Muscle layer of duodenum (tissue), 2 donors: Measurements from ENCODE around the gene RC3H2.
"Not testable (repeated sequence)": the region's sequence is repeated elsewhere in the genome, so short reads cannot be mapped to it uniquely, and the experiment has no call there.

Experiments
- H3K27ac ChIP-seq: one replicate; pipeline ENCODE4 v1.7.0; 2013; ENCODE audit warnings: mild to moderate bottlenecking, low read length
- H3K27me3 ChIP-seq: one replicate; pipeline ENCODE4 v1.7.0; 2013; ENCODE audit warnings: low read depth, mild to moderate bottlenecking, control low read depth, low read length
- H3K36me3 ChIP-seq, 2 donors: one replicate each; pipeline ENCODE4 v1.7.0; 2013; ENCODE audit warnings: low read length in 2 of 2, control low read depth in 1 of 2, mild to moderate bottlenecking in 1 of 2; ENCODE audit not compliant: insufficient read depth in 2 of 2, control insufficient read depth in 1 of 2
- H3K4me1 ChIP-seq, 2 donors: one replicate each; pipeline ENCODE4 v1.7.0; 2013; ENCODE audit warnings: low read length in 2 of 2, mild to moderate bottlenecking in 2 of 2, control low read depth in 1 of 2, moderate library complexity in 1 of 2; ENCODE audit not compliant: insufficient read depth in 2 of 2, control insufficient read depth in 1 of 2
- H3K4me3 ChIP-seq, 2 donors: one replicate each; pipeline ENCODE4 v1.7.0; 2013; ENCODE audit warnings: low read length in 2 of 2, low read depth in 1 of 2, mild to moderate bottlenecking in 1 of 2
- H3K9me3 ChIP-seq, 2 donors: one replicate each; pipeline ENCODE4 v1.7.0; 2013; ENCODE audit warnings: low read length in 2 of 2, control low read depth in 1 of 2, mild to moderate bottlenecking in 1 of 2; ENCODE audit not compliant: control insufficient read depth in 1 of 2
- donor health status: healthy.

The RC3H2 gene

GRCh38 chr9:122912964-122913673 is 8.0 kb upstream of the RC3H2 start, which contains the start of gene ZBTB6:
ZBTB6 (minus strand) TSS chr9:122913323; CDS start chr9:122912072, 1,251 bp downstream.
- peak within 1 kb of the TSS; percentile 89 for H3K27ac ChIP-seq
- H3K36me3 ChIP-seq = peaks cover 14 to 18% of the 10 kb centered on the region in 2 donors
- no peaks in the 10 kb centered on the region for H3K9me3 ChIP-seq
- H3K4me1 ChIP-seq = peaks cover 0 to 13% of the 10 kb centered on the region in 2 donors
- H3K4me3 ChIP-seq = peak within 1 kb of the TSS; percentile 91 to 95
- no peaks in the 10 kb centered on the region for H3K27me3 ChIP-seq

- Histone ChIP-seq H3K27ac (peak overlapping the region; percentile 89), H3K4me1 (peaks cover 0 to 13% of the 10 kb centered on the region in 2 donors), H3K9me3 (no peaks in the 10 kb centered on the region), H3K36me3 (peaks cover 14 to 18% of the 10 kb centered on the region in 2 donors), H3K27me3 (no peaks in the 10 kb centered on the region), H3K4me3 (peak overlapping the region; percentile 91 to 95)
These were observed 7.5 kb upstream of the RC3H2 start for GRCh38 chr9:122912671-122912963.

GRCh38 chr9:122906122-122906521 is 963 bp upstream of the RC3H2 start:
- H3K4me3 ChIP-seq, H3K27ac ChIP-seq, H3K9me3 ChIP-seq, H3K4me1 ChIP-seq, H3K27me3 ChIP-seq: not testable (repeated sequence)
- peaks cover 11 to 19% of the 10 kb centered on the region in 2 donors for H3K36me3 ChIP-seq

- peaks cover 9 to 13% of the 10 kb centered on the region in 2 donors for H3K4me1 ChIP-seq
- H3K9me3 ChIP-seq = no peaks in the 10 kb centered on the region
- peak overlapping the region; percentile 97 for H3K27ac ChIP-seq
- peak overlapping the region; percentile 77 to 94 for H3K4me3 ChIP-seq
- peaks cover 2 to 9% of the 10 kb centered on the region in 2 donors for H3K36me3 ChIP-seq
- no peaks in the 10 kb centered on the region for H3K27me3 ChIP-seq
These were observed 715 bp downstream of the RC3H2 start for GRCh38 chr9:122904466-122904822.

- H3K36me3 ChIP-seq = peaks cover 5 to 17% of the 10 kb centered on the region in 2 donors
- H3K27me3 ChIP-seq = no peaks in the 10 kb centered on the region
- H3K9me3 ChIP-seq = no peaks in the 10 kb centered on the region
- H3K27ac ChIP-seq = peak overlapping the region; percentile 17
- peaks cover 9 to 18% of the 10 kb centered on the region in 2 donors for H3K4me1 ChIP-seq
- peak overlapping the region in 1 of 2 donors; percentile 10 for H3K4me3 ChIP-seq
These were observed 4.4 kb downstream of the RC3H2 start for GRCh38 chr9:122900791-122901190.

- H3K4me3 ChIP-seq = no peak overlapping the region
- peaks cover 2 to 18% of the 10 kb centered on the region in 2 donors for H3K4me1 ChIP-seq
These were observed 7.2 kb downstream of the RC3H2 start for GRCh38 chr9:122897969-122898368.

GRCh38 chr9:122888480-122888879 is 16.7 kb downstream of the RC3H2 start:
- Histone ChIP-seq H3K27ac (no peak overlapping the region), H3K4me3 (no peak overlapping the region), H3K27me3 (no peaks in the 10 kb centered on the region), H3K4me1 (no peaks in the 10 kb centered on the region), H3K9me3 (no peaks in the 10 kb centered on the region), H3K36me3 (peaks cover 21 to 44% of the 10 kb centered on the region in 2 donors)

More at GRCh38 chr9:122897969-122898368, 7.2 kb downstream of the RC3H2 start:
- no peaks in the 10 kb centered on the region for H3K9me3 ChIP-seq
- no peaks in the 10 kb centered on the region for H3K27me3 ChIP-seq
- peaks cover 5 to 16% of the 10 kb centered on the region in 2 donors for H3K36me3 ChIP-seq
- H3K27ac ChIP-seq = no peak overlapping the region

GRCh38 chr9:122883125-122883524 is 22.0 kb downstream of the RC3H2 start:
- Histone ChIP-seq H3K4me1 (no peaks in the 10 kb centered on the region), H3K9me3 (no peaks in the 10 kb centered on the region), H3K27me3 (no peaks in the 10 kb centered on the region), H3K27ac (no peak overlapping the region), H3K4me3 (no peak overlapping the region), H3K36me3 (peaks cover 41 to 62% of the 10 kb centered on the region in 2 donors)

GRCh38 chr9:122879443-122879842 is 25.7 kb downstream of the RC3H2 start:
- no peaks in the 10 kb centered on the region for H3K9me3 ChIP-seq
- no peaks in the 10 kb centered on the region for H3K27me3 ChIP-seq
- peaks cover 66 to 86% of the 10 kb centered on the region in 2 donors for H3K36me3 ChIP-seq
- H3K4me1 ChIP-seq = no peaks in the 10 kb centered on the region
- no peak overlapping the region for H3K27ac ChIP-seq
- no peak overlapping the region for H3K4me3 ChIP-seq

GRCh38 chr9:122875523-122875922 is 29.6 kb downstream of the RC3H2 start:
- Histone ChIP-seq H3K27ac (no peak overlapping the region), H3K27me3 (no peaks in the 10 kb centered on the region), H3K4me1 (no peaks in the 10 kb centered on the region), H3K4me3 (no peak overlapping the region), H3K36me3 (peaks cover 42 to 82% of the 10 kb centered on the region in 2 donors), H3K9me3 (no peaks in the 10 kb centered on the region)

- not testable (repeated sequence) for H3K4me3 ChIP-seq, H3K9me3 ChIP-seq, H3K27me3 ChIP-seq, H3K27ac ChIP-seq, H3K4me1 ChIP-seq
- peaks cover 9 to 25% of the 10 kb centered on the region in 2 donors for H3K36me3 ChIP-seq
These were observed 37.9 kb downstream of the RC3H2 start for GRCh38 chr9:122867276-122867675.

- Histone ChIP-seq H3K27ac (no peak overlapping the region), H3K36me3 (peaks cover 9 to 14% of the 10 kb centered on the region in 2 donors), H3K27me3 (no peaks in the 10 kb centered on the region), H3K4me3 (no peak overlapping the region), H3K9me3 (no peaks in the 10 kb centered on the region), H3K4me1 (no peaks in the 10 kb centered on the region)
These were observed 39.1 kb downstream of the RC3H2 start for GRCh38 chr9:122866079-122866478.
